HG02763 (cell line): ENCODE measurements around the gene METAP1D.
A peak's percentile ranks its signal among the peaks of the same experiment; 100 is the strongest.
"Not testable (repeated sequence)": the region's sequence is repeated elsewhere in the genome, so short reads cannot be mapped to it uniquely, and the experiment has no call there.

Experiments
- ATAC-seq: cut with Tn5 transposase; IDR thresholded peaks from one replicate; pipeline ENCODE4 v1.9.1; 2021; ENCODE audit warnings: mild to moderate bottlenecking, moderate library complexity; ENCODE audit not compliant: unreplicated experiment

METAP1D gene

GRCh38 chr2:172100935-172101820, 101.4 kb downstream of the METAP1D start:
- no peak for ATAC-seq

GRCh38 chr2:172101821-172102390, 102.2 kb downstream of the METAP1D start:
- ATAC-seq: no peak

- peak; percentile 78 for ATAC-seq
These were observed 102.9 kb downstream of the METAP1D start, which contains the start of gene DLX2 for GRCh38 chr2:172102391-172103359. DLX2 (minus strand) TSS chr2:172102900; CDS start chr2:172102538, 362 bp downstream.

GRCh38 chr2:172103471-172104272, 103.9 kb downstream of the METAP1D start:
- ATAC-seq: no peak

- ATAC-seq: no peak
These were observed 105.8 kb downstream of the METAP1D start for GRCh38 chr2:172105471-172106107.

- ATAC-seq: no peak
These were observed 106.6 kb downstream of the METAP1D start for GRCh38 chr2:172106108-172106961.

GRCh38 chr2:172107690-172108586, 108.2 kb downstream of the METAP1D start:
- no peak for ATAC-seq

- no peak for ATAC-seq
These were observed 108.8 kb downstream of the METAP1D start for GRCh38 chr2:172108587-172108930.

GRCh38 chr2:172109256-172109987, 109.7 kb downstream of the METAP1D start:
- no peak for ATAC-seq

GRCh38 chr2:172109988-172110811, 110.4 kb downstream of the METAP1D start:
- no peak for ATAC-seq

- no peak for ATAC-seq
These were observed 113.9 kb downstream of the METAP1D start for GRCh38 chr2:172113617-172114016.

- not testable (repeated sequence) for ATAC-seq
These were observed 114.4 kb downstream of the METAP1D start for GRCh38 chr2:172114176-172114575.

- ATAC-seq: no peak
These were observed 114.8 kb downstream of the METAP1D start for GRCh38 chr2:172114579-172114978.

GRCh38 chr2:172116107-172116506, 116.4 kb downstream of the METAP1D start:
- no peak for ATAC-seq

GRCh38 chr2:172119089-172119488, 119.3 kb downstream of the METAP1D start:
- ATAC-seq: no peak

GRCh38 chr2:172120118-172120517, 120.4 kb downstream of the METAP1D start:
- ATAC-seq: no peak
